A549 (cell line): Measurements from ENCODE around the gene DTWD1.

ENCODE experiments used
- CEBPB ChIP-seq, 2 experiments: fragments of >200 bp in 1 of 2; sonication (Bioruptor Twin) in 1 of 2; formaldehyde crosslinking in 1 of 2; IDR thresholded peaks; 2 replicates each; pipeline ENCODE4 v1.6.1; 2012 to 2016
- CTCF ChIP-seq: fragments of >200 bp; sonication (Bioruptor Twin); formaldehyde crosslinking; IDR thresholded peaks from 3 replicates; pipeline ENCODE4 v1.5.1; 2016
- POLR2A ChIP-seq: IDR thresholded peaks from 2 replicates; pipeline ENCODE4 v1.6.1; 2012; ENCODE audit warnings: mild to moderate bottlenecking, low read length

GRCh38 chr15:49621401-49621811, 558 bp downstream of the DTWD1 start:
- TF ChIP-seq POLR2A (no peak), CTCF (no peak), CEBPB (IDR thresholded peaks at IDR 0.05) (no peak)
